NB4 (cell line): ENCODE data around the gene ANKRD34C.

Source experiments
- POLR2A ChIP-seq: IDR thresholded peaks from 2 replicates; pipeline ENCODE4 v1.6.1; 2011; ENCODE audit warnings: mild to moderate bottlenecking; ENCODE audit not compliant: insufficient read length; ENCODE audit errors: extremely low read depth
- TF ChIP-seq, protein P1 (sequence below): IDR thresholded peaks from one replicate; pipeline ENCODE4 v1.5.1; 2012; ENCODE audit warnings: low read depth, low read length

GRCh38 chr15:79296583-79296982, 14.1 kb downstream of the ANKRD34C start:
- TF ChIP-seq, protein P1, sequence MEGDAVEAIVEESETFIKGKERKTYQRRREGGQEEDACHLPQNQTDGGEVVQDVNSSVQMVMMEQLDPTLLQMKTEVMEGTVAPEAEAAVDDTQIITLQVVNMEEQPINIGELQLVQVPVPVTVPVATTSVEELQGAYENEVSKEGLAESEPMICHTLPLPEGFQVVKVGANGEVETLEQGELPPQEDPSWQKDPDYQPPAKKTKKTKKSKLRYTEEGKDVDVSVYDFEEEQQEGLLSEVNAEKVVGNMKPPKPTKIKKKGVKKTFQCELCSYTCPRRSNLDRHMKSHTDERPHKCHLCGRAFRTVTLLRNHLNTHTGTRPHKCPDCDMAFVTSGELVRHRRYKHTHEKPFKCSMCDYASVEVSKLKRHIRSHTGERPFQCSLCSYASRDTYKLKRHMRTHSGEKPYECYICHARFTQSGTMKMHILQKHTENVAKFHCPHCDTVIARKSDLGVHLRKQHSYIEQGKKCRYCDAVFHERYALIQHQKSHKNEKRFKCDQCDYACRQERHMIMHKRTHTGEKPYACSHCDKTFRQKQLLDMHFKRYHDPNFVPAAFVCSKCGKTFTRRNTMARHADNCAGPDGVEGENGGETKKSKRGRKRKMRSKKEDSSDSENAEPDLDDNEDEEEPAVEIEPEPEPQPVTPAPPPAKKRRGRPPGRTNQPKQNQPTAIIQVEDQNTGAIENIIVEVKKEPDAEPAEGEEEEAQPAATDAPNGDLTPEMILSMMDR, result peak; percentile 34
- no peak for TF ChIP-seq POLR2A
